Occipital lobe (tissue), 2 donors: Measurements from ENCODE around the gene GPC2. TPM values are rescaled to one million over a fixed set of nuclear protein-coding genes. Genes with fewer than 3 reads are reported as not detected.

ENCODE experiments used
- DNase-seq: peaks from one replicate; lab custom pipeline; 2025; lab: John Stamatoyannopoulos, UW
- total RNA-seq: library from RNA; depleted of rRNA; stranded (reverse); fragments of >200 nt; gene quantifications from one replicate; pipeline ENCODE4 v1.2.3, GENCODE V29; 2014

Gene GPC2
- total RNA-seq, 1 donor from 2014 or later: 71.9 TPM

GRCh38 chr7:100169147-100169850, 7.9 kb downstream of the GPC2 start:
- no peak for DNase-seq

DNA sequence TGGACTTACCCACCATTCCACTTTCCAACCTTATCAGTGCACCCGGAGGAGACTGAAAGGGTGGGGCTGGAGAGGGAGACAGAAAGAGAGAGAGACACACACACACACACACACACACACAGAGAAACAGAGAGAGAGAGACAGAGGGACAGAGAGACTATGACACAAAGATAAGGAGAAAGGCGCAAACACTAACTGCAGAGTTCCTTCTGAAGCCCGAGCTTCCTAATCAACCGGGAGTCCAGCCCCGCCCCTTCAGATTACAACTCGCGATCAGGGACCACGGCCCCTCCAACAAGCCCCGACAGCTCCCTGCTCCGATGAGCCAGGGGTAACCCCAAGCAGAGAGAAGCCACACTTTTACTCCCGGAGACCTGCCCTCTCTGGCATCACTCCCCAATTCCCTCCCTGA, 9.3 kb downstream of the GPC2 start:
- DNase-seq: no peak

- no peak for DNase-seq
Measured at GRCh38 chr7:100166970-100167911, 9.9 kb downstream of the GPC2 start.

DNA sequence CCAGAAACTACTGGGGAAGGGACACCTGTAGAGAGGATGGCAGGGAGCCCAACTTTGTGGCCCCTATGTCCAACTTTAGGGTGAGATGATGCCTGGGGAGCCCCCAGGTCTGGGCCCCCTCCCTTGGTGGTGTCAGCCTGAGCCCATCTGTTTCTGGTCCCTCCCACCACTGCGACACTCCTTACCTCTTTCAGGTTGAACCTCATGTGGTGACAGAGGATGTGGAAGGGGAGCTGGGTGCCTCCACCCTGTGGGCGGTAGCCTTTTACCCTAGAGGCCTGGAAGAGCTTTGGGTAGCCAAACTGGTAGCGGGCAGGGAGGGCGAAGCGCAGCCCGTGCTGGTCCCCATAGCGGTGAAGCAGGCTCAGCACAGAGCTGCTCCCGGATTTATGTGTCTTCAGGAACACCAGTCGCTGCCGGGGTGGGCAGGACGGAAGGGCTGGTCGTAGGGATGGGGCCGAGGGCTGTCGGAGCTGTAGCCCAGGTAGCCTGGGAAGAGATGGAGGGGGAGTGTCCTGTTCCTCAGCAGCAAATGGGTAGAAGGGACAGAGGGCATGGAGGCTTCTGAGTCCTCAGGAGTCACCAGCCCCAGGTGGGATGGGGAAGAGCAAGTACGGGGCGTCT, 10.8 kb downstream of the GPC2 start:
- no peak for DNase-seq

GRCh38 chr7:100163871-100164270, 13.3 kb downstream of the GPC2 start:
- no peak for DNase-seq

- no peak for DNase-seq
Measured at GRCh38 chr7:100163006-100163531, 14.1 kb downstream of the GPC2 start.

DNA sequence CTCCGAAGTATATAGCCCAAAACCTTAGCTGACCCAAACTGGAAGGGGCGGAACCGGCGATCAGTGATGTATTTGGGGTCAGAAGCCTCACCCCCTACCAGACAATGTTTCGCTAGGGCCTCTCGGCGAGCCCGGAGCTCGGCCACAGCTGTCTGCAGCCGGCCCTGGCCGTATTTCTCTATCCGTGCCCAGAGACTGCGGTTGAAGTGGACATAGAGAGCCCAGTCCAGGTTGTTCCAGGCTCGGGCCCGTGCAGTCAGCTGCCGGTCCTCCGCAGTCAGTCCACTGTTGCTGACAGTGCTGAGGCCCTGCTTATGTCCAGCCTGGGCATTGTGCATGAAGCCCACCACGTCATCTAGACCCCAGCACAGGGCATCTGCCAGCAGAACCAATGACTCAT, 17.1 kb downstream of the GPC2 start:
- DNase-seq: no peak

DNA sequence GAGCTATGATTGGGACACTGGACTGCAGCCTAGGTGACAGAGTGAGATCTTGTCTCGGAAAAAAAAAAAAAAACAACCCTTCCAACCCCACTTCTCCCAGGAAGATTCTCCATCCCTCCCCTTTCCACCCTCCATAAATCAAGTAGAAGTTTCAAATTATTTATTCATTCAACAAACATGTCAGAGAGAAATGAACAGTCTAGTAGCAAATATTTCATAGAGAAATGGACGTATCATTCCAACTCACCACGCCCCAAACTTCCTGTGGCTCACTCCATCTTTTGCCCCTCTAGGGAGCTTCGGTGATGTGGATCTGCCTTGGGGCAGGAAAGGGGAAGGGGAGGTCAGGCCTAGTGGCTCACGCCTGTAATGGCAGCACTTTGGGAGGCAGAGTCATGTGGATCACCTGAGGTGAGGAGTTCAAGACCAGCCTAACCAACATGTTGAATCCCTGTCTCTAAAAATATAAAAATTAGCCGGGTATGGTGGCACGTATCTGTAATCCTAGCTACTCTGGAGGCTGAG, 18.0 kb downstream of the GPC2 start:
- DNase-seq: no peak

DNA sequence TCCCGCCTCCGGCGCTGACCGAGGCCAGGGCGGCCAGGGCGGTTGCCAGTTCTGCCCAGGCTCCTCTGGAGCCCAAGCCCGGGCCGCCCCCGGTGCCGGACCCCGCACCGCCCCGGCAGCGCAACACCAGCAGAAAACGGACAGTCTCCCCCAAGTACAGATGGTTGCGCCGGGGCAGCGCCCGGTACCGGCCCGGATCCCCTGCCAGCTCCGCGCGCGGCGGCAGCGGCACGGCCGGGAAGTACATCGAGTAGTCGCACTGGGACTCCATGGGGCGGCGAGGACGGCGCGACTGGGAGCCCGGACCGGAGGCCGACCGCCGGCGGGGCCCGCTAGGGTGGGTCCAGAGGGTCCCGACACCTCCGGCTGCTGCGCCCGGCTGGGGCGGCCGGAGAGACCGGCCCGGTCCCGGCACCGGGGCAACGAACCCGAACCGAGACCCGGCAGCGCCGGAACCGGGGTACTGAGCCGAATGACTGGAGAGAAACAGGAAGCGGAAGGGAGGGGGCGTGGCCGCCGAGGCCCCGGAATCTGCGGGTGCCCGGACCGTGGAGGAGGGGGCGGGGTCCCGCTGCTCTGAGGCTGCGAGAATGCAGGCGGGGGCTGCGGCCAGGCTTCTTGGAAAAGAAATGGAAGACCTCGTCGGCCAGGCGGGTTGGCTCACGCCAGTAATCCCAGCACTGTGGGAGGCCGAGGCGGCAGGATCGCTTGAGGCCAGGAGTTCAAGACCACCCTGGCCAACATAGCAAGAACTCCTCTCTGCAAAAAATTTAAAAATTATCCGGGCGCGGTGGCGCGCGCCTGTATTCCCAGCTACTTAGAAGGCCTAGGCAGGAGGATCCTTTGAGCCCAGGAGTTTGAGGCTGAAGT, 18.7 kb downstream of the GPC2 start, which contains the start of gene TRAPPC14:
TSS of gene TRAPPC14 (minus strand) at position 495 of the 870 bp plus-strand sequence. CDS start at position 271, 224 bp downstream.
- peak; percentile 86 for DNase-seq

- DNase-seq: no peak
Measured at GRCh38 chr7:100157334-100158228, 19.6 kb downstream of the GPC2 start.

DNA sequence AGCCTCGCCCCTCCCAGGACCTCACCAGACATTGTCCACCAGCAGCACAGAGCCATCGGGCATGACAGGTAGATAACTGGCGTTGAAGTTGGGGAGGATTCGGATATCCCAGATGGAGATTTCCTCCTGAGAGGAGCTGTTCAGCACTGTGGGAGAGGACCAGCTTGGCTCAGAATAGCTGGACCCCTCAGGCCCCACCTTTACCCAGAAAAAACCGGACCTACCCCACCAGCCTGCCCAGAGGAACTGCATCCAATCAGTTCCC, 20.2 kb downstream of the GPC2 start:
- DNase-seq: no peak

- no peak for DNase-seq
Measured at GRCh38 chr7:100156331-100157068, 20.7 kb downstream of the GPC2 start.

DNA sequence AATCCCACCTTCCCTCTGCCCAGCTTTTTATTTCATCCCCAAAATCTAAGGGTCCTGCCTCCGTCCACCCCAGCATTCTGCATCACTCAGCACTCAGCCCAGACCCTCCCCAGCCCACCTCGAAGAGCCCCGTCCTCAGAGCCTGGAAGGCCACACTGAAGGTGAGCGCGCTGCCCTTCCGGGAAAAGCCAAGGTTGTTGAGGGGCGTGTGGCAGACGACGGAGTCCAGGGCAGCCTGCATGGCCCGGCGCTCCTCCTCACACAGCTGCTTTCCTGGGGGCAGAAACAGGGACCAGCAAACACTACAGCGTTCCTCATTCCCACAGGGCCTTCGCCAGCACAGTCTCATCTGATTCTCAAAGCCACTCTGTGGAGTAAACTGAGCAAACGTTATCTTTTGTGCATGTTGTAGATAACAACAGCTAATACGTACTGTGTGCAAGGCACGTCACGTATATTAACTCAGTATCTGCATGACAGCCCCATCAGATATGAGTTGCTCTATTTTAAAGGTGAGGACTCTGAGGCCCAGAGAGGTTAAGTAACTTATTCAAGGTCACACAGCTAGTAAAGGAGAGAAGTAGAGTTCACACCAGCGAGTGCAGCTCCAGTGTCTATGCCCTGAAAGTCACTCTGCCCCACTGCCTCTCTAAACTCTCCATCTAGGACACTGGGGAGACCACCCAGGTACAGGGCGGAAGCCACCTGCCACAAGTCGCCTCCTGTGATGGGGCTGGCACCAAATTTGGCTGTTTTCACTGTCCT, 21.4 kb downstream of the GPC2 start:
- DNase-seq: no peak

DNA sequence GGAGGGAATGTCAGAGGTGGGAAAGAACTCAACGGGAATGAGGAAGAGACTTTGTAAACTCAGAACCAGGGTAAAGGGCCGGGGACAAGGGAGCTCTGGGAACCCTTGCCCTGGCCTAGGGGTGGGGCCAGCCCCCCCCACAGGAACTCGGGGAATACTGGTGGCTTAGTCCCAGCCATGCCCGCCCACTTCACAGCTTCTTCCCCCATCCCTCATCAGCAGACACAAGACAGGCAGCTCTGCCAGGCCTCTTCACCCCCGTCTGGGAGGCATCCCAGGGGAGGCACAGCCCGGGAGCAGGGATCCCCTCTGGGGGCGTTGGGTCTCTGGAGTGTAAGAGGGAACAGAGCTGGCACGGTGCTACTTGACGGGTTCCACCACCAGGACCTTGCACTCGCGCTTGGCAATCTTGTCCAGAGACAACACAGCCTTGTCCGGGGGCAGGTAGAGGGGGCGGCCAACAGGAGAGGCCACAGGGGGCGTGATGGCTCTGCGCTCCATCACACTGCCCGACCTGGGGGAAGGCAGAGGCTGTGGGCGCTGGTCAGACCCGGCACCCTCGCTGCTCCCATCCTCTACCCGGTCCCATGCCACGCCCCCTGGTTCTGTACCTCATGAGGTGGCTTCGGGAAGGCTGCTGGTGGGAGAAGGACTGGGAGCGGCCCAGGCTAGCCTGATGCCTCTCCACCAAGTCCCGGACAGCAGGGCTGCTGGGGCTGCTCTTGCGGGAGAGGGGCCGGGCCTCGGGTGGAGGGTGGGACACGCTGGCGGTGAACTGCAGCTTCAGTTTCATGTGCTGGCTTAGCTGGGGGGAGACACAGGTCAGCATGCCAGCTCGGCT, 22.3 kb downstream of the GPC2 start:
- no peak for DNase-seq

- no peak for DNase-seq
Measured at GRCh38 chr7:100153708-100154535, 23.3 kb downstream of the GPC2 start.

- no peak for DNase-seq
Measured at GRCh38 chr7:100152937-100153666, 24.1 kb downstream of the GPC2 start.
